ENCODE results near the gene TIMM8B. TPM values are rescaled to one million over a fixed set of nuclear protein-coding genes. Genes with fewer than 3 reads are reported as not detected.
A peak's percentile ranks its signal among the peaks of the same experiment; 100 is the strongest.
"Not testable (repeated sequence)": the region's sequence is repeated elsewhere in the genome, so short reads cannot be mapped to it uniquely, and the experiment has no call there.

The TIMM8B gene
- polyA plus RNA-seq, 1 donor from 2014 or later, result 55.9 TPM

- not testable (repeated sequence) for H3K27me3 Mint-ChIP-seq, H3K9me3 Mint-ChIP-seq
- peaks cover 35 to 46% (median 41%) of the 10 kb centered on the region in 3 donors for H3K4me1 Mint-ChIP-seq
- H3K4me3 Mint-ChIP-seq, result peak overlapping the region; percentile 6 to 81 (median 34)
- peak overlapping the region; percentile 59 to 93 (median 65) for H3K27ac Mint-ChIP-seq
- H3K36me3 Mint-ChIP-seq, result peaks cover 10% of the 10 kb centered on the region
Measured at GRCh38 chr11:112048256-112048655, 38.3 kb downstream of the TIMM8B start.

GRCh38 chr11:112046647-112047046 lies 39.9 kb downstream of the TIMM8B start:
- H3K9me3 Mint-ChIP-seq, H3K27me3 Mint-ChIP-seq, H3K4me3 Mint-ChIP-seq: not testable (repeated sequence)
- peaks cover 10% of the 10 kb centered on the region for H3K36me3 Mint-ChIP-seq
- H3K4me1 Mint-ChIP-seq, result peaks cover 29 to 38% (median 35%) of the 10 kb centered on the region in 3 donors
- H3K27ac Mint-ChIP-seq, result peak overlapping the region in 2 of 3 donors; percentile 32 to 85

GRCh38 chr11:112044961-112045360 lies 41.6 kb downstream of the TIMM8B start:
- no peaks in the 10 kb centered on the region for H3K9me3 Mint-ChIP-seq
- no peak overlapping the region for H3K4me3 Mint-ChIP-seq
- H3K36me3 Mint-ChIP-seq, result peaks cover 9% of the 10 kb centered on the region
- H3K4me1 Mint-ChIP-seq, result peaks cover 17 to 22% (median 19%) of the 10 kb centered on the region in 3 donors
- H3K27me3 Mint-ChIP-seq, result no peaks in the 10 kb centered on the region
- peak overlapping the region in 1 of 3 donors; percentile 39 for H3K27ac Mint-ChIP-seq

GRCh38 chr11:112042961-112043304 lies 43.6 kb downstream of the TIMM8B start:
- Mint-ChIP-seq H3K27ac (no peak overlapping the region), H3K4me1 (peaks cover 1 to 6% (median 4%) of the 10 kb centered on the region in 3 donors), H3K36me3 (peaks cover 8% of the 10 kb centered on the region), H3K4me3 (no peak overlapping the region), H3K27me3 (no peaks in the 10 kb centered on the region), H3K9me3 (no peaks in the 10 kb centered on the region)

- Mint-ChIP-seq H3K36me3 (peaks cover 7% of the 10 kb centered on the region), H3K4me1 (peaks cover 0 to 3% (median 2%) of the 10 kb centered on the region in 3 donors), H3K4me3 (no peak overlapping the region), H3K27me3 (no peaks in the 10 kb centered on the region), H3K9me3 (no peaks in the 10 kb centered on the region), H3K27ac (peak overlapping the region in 1 of 3 donors; percentile 7)
Measured at GRCh38 chr11:112042161-112042960, 44.2 kb downstream of the TIMM8B start.

- Mint-ChIP-seq H3K4me1 (no peaks in the 10 kb centered on the region), H3K9me3 (no peaks in the 10 kb centered on the region), H3K36me3 (peaks cover 2% of the 10 kb centered on the region), H3K27me3 (no peaks in the 10 kb centered on the region), H3K4me3 (no peak overlapping the region), H3K27ac (no peak overlapping the region)
Measured at GRCh38 chr11:112037527-112037926, 49.0 kb downstream of the TIMM8B start.

Other genes with a start within 250 kb of the TIMM8B start
- 13.6 TPM for gene ALG9, start 215.2 kb downstream of the TIMM8B start, polyA plus RNA-seq
- 6.8 TPM for gene FDXACB1, start 207.6 kb downstream of the TIMM8B start, polyA plus RNA-seq
- gene CFAP68, start 207.2 kb downstream of the TIMM8B start, polyA plus RNA-seq, result 25.7 TPM
- not detected for gene CRYAB, start 175.0 kb downstream of the TIMM8B start, polyA plus RNA-seq
- gene HSPB2, start 174.0 kb downstream of the TIMM8B start, polyA plus RNA-seq, result not detected
- not detected for gene C11orf52, start 167.8 kb downstream of the TIMM8B start, polyA plus RNA-seq
- 0.34 TPM for gene DIXDC1, start 149.4 kb downstream of the TIMM8B start, polyA plus RNA-seq
- gene DLAT, start 61.3 kb downstream of the TIMM8B start, polyA plus RNA-seq, result 27.8 TPM
- gene PIH1D2, start 12.7 kb downstream of the TIMM8B start, polyA plus RNA-seq, result not detected
- 18.7 TPM for gene NKAPD1, start 12.5 kb downstream of the TIMM8B start, polyA plus RNA-seq
- gene SDHD, start 117 bp upstream of the TIMM8B start, polyA plus RNA-seq, result 142 TPM
- gene IL18, start 77.3 kb upstream of the TIMM8B start, polyA plus RNA-seq, result 0.65 TPM
- 0.20 TPM for gene TEX12, start 80.6 kb upstream of the TIMM8B start, polyA plus RNA-seq
- 0.30 TPM for gene BCO2, start 88.8 kb upstream of the TIMM8B start, polyA plus RNA-seq
- gene PTS, start 139.7 kb upstream of the TIMM8B start, polyA plus RNA-seq, result 11.4 TPM
- not detected for gene PLET1, start 174.1 kb upstream of the TIMM8B start, polyA plus RNA-seq